Bone marrow (tissue), 2 donors: Measurements from ENCODE around the gene VCL.
"Not testable (repeated sequence)": the region's sequence is repeated elsewhere in the genome, so short reads cannot be mapped to it uniquely, and the experiment has no call there.

Source experiments
- DNase-seq, 2 donors: peaks; one replicate each; lab custom pipeline; 2025; lab: John Stamatoyannopoulos, UW

VCL gene

DNA sequence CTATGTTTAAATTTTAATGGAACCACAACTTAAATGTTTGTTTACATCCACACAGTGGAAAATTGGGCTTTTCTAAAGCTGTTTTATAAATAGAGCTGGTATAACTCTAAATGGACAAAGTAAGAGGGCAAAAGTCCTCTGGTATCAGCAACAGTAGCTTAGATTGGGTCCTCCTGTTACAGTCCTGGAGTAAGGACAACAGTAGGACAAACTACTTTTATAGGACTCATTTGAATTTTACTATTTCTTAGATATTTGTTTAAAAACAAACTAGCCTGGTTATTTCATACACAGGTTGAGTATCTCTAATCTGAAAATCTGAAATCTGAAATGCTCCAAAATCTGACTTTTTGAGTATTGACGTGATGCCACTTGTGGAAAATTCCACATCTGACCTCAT, 8.4 kb downstream of the VCL start:
- DNase-seq, result no peak

DNA sequence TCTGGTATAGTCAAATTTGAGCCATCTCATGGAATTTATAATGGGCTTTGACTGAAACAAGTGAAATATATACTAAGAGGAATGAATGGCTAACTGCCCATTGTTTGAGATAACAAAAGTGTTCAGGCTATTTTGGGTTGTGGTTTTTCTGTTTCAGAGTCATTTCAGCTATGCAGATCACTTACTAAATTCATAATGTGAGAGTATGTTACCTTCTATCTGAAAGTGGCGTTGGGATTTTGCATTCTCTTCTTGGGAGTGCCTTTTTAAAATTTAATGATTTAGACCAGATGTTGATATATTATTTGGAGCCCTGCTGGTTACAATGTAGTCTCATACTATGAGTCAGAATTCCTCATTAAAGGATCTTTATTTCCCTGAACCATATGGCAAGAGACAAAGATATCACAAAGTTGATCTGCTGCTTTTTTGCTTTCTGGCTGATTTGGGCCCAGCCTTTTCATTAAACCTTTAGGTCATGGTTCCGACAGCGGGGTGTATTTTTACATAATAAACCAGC, 10.4 kb downstream of the VCL start:
- no peak for DNase-seq

DNA sequence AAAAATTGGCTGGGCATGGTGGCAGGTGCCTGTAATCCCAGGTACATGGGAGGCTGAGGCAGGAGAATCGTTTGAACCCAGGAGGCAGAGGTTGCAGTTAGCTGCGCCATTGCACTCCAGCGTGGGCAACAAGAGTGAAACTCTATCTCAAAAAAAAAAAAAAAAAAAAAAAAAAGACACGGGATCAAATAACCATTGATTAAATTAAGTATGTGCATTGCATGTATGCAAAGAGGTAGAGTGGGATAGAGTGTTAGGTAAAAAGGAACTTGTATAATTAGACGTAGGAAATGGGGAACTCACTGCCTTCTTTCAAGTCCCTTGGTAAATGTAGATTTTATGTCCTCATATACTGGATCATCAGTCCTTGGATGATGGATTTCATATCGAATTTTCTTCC, 13.1 kb downstream of the VCL start:
- DNase-seq, result no peak

DNA sequence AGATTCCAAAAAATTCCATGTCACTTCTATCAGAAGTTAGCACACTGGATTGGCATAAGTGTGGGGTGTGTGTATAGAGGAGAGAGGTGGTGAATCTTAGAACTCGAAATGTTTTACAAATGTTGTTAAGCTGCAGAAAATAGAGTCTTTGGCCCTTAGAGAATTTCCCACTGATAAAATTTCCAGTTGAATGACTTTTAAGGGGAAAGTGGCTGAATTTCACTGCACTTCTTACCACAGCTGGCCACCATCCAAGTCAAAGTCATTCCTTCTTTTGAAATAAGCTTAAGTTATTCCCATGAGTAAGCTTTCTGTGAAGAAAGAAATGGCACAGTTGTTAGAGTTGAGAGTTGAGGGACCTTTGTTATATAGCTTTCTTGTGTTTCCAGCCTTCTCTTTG, 13.9 kb downstream of the VCL start:
- DNase-seq, result no peak

DNA sequence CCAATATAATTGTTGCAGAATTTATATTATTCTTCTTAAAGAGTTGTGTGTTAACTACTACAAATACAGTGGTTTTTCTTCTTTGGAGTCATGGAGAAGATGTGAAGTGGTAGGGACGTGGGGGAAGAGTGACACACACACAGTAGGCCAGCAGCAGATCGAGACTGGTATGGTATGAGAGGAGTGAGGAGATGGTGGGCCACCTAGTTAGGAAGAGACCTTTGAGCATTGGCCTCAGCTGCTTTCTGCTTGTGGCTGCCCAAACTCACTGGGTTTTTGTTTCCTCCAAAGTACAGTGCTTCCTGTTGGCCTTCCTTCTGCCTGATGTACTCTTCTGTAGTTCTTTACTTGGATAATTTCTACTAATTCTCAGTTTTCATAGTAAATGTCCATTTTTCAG, 14.6 kb downstream of the VCL start:
- DNase-seq, result no peak

DNA sequence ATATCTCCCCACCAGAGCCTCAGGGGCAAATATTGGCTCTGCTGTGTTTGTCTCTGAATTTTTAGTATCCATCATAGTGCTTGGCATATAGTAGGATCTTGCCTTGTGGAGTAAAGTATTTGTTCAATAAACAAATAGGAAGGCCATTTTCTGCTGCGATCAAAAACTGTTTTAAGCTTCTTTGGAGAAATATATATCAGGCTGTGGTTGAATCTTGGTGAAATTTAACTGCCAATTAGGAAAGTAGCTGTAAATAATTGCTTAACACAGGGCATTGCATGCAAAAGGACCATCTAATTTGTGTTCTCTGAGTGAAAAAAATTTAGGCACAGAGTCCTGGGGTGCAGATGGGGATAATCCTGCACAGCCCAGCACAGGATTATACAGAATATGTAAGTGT, 15.1 kb downstream of the VCL start:
- no peak for DNase-seq

DNA sequence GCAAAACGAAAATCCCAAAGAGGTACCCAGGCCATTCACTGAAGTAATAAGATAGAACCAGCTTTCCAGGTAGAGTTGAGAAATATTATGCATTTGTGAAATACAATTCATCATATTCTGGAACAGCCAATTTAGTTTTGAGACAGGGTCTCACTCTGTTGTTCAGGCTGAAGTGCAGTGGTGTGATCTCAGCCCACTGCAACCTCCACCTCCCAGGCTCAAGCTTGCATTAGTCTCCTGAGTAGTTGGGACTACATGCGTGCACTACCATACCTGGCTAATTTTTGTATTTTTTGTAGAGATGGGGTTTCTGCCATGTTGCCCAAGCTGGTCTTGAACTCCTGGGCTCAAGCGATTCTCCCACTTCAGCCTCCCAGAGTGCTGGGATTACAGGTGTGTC, 16.7 kb downstream of the VCL start:
- not testable (repeated sequence) for DNase-seq

DNA sequence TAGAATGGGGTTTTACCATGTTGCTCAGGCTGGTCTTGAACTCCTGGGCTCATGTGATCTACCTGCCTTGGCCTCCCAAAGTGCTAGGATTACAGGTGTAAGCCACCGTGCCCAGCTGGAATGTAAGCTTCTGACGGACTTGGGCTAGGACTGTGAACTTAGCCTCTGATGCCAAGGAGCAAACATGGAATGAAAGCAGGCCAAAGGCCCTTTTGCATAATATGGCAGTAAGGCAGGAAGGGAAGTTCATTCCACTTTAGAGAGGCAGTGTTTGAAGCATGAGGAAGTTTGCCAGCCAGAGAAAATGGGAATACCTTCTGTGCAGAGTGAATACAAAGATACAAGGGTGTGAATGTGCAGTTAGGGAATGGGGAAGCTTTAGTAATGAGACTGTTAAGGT, 20.3 kb downstream of the VCL start:
- DNase-seq, result no peak

DNA sequence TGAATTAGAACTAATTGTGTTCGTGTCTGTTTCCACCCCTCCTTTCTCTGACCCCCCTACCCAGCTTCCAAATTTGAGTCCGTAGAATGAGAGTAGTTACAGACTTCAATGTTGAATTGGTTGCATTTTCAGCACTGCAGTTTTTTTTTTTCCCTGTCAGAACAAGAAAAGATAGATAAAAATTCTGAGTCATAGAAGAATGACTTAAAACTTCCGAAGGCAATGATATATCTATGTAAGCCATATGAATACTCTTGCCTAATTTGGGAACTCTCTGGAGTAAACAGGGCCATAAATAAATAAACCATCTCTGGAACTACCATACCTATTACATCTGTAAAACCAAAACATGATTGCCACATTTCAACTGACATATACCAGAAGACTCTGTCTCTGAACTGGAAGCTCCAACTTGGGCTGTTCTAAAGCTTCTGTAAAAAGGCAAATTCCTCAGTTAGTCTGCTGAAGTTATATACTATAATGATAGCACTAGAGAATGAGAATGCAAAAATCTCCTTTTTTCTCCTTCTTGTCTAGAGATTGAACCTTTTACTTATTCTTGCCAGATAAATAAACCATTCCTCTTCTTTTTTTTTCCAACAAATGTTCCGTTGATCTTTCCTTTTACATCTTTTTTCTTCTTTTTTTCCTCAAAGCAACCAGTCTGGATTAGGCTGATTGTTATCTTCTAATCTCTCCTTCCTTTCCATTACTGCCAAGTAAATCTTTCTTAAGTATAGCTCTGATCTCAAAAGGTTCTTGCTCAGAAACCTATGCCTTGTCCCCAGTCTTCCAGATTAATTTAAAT, 23.5 kb downstream of the VCL start:
- DNase-seq, result peak in 1 of 2 donors; percentile 75

DNA sequence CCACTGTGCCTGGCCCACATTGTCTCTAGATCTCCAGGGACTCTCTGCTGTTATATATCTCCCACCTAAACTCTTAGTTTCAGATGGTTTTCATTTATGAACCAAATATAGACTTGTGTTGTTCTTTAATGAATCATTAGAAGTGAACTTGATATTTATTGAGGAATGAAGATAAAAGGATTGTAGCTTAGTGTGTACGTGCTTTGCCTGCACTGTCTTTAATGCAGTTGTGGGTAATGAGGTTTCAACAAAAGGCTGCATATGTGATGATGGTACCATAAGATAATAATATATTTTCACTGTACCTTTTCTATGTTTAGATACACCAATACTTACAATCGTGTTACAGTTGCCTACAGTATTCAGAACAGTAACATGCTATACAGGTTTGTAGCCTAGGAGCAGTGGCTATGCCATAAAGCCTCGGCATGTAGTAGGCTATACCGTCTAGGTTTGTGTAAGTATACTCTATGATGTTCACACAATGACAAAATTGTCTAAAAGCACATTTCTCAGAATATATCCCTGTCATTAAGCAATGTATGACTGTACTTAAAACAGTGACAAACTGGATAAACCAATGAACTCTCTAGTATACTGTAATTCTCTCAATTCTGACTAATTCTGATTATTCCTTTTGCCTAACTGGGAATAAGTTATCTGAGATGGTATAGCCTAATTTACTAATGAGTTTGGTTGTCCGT, 25.2 kb downstream of the VCL start:
- no peak for DNase-seq

DNA sequence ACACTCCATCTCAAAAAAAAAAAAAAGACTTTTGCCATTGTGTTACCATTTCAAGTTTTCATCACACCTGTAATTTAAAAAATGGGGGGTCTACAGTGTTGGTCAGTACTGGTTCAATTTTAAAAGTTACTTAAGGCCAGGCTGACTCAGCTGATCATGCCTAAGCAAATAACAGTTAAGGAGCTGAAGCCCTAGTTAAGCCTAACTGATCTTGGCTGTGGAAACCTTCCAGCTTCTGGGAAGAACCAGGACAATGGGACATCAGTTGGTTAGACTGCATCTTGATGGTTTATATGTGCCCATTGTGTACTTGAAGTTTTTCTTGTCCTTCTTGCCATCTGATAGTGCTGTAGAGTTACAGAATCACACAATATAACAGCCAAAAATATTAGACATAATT, 26.7 kb downstream of the VCL start:
- DNase-seq, result no peak

DNA sequence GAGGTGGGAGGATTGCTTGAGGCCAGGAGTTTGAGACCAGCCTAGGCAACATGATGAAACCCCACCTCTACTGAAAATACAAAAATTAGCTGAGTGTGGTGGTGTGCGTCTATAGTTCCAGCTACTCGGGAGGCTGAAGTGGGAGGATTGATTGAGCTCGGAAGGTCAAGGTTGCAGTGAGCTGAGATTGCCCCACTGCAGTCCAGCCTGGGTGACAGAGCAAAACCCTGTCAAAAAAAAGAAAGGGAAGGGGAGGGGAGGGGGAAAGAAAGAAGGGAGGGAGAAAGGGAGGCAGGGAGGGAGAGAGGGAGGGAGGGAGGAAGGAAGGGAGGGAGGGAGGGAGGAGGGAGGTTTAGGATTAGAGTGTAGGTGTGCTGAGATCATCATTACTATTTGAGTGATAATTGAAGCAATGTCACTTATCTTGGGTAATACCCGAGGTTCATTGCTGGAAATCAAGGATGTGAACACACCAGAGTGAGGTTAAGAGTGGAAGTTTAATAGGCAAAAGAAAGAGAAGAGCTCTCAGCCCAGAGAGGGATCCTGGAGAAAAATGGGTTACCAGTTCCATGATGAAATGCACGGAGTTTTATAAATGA, 27.6 kb downstream of the VCL start:
- DNase-seq, result no peak

DNA sequence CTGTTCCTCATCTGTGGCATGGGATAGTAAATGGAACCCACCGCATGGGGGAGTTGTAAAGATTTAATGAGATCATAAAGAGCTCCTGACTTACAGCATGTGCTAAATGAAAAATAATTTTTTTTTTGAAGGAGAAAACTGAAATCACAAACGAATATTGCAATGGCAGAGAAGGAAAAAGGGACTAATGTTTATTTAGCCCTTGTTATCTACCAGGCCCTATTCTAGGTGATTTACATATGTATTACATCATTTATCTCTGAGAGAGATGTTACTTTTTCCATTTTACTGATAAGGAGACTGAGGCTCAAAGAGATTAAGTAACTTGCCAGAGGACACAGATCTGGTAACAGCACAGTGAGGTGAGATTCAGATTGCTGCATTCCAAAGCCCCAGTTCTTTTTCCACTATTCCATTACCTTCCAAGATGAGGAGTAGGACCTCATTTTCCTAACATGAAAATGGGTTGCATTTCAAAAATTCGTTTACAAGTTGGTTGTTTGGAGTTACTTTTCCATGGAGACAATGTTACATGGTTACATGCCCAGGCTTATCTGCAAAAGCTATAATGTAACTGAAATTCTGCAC, 28.6 kb downstream of the VCL start:
- no peak for DNase-seq

DNA sequence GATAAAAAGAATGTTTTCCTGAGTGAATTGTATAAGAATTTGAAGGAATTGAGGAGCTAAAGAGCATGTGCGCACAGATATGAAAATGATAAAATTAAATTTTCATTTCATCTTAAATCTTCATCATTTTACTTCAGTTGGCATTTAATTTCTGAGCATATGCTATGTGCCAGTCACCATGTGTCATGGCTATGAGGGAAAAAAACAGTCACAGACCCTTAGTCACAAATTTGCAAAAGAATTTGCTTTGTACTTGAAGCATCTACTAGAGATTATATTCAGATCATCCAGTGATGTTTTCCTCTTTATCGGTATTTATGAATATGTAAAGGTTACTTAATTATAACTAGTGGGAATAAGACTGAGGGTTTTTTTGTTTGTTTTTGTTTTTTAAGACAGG, 29.8 kb downstream of the VCL start:
- no peak for DNase-seq

DNA sequence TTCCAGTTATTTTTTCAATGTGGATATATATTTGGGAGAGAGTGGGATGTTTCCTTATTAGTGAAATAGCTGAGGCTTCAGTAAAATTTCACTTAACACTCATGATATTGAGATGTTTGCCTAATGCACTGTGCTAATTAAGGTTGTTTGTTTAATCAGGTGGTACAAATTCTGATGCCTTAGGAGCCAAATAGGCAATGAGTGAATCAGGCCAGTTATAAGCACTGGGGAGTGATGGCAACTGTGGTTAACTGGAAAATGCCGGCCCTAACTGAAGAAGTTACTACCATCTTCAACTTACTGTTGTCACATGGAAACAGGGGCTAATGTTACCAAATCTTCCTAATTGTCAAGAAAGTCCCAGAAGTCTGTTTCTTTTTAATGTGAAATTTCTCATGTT, 32.0 kb downstream of the VCL start:
- DNase-seq, result no peak

DNA sequence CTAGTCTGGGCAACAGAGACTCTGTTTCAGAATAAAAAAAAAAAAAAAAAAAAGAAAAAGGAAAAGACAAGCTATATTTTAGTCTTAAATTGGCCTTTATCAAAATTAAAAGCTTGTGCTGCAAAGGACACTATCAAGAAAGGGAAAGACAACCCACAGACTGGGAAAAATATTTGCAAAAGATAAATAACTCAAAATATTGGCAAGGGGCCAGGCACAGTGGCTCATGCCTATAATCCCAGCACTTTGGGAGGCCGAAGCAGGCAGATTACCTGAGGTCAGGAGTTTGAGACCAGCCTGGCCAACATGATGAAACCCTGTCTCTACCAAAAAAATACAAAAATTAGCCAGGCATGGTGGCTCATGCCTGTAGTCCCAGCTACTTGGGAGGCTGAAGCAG, 34.3 kb downstream of the VCL start:
- not testable (repeated sequence) for DNase-seq

DNA sequence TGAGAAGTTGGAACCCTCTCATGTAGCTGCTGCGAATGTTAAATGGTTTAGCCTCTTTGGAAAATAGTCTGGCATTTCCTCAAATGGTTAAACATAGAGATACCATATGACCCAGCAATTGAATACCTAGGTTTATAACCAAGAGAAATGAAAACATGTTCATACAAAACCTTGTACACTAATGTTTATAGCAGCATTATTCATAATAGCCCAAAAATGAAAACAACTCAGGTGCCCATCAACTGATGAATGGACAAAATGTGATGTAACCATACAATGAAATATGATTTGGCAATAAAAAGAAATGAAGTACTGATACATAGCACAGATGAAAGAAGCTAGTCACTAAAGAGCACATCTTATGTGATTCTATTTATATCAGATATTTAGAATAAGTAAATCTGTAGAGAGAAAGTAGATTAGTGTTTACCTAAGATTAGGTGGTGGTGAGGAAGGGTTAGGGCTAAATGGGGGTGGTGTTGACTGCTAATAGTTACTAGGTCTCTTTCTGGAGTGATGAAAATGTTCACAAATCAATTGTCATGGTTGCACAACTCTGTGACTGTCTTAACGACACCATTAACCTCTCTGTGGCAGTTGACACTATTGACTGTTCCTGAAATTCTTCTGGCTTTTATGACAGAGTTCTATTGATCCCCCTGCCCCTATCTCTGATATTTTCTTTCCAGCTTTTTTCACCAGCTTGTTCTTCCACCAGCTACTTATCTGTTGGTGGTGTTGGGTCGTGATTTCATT, 35.2 kb downstream of the VCL start:
- no peak for DNase-seq

DNA sequence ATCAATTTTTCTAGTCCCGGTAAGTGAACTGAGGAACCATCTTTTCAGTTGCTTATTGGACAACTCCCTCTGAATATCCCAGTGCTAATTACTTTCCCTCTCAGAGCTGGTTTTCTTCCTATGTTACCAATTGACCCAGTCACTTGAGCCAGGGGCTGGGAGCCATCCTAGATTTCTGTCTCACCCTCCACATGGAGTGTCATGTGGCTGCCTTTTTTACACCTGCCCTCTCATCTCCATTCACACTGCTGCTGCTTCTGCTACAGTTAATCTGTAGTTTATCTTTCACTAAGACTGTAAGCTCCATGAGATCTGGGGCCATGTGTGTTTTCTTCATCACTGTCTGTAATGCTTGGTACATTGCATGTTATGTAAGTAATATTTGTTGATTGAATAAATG, 35.8 kb downstream of the VCL start:
- no peak for DNase-seq

DNA sequence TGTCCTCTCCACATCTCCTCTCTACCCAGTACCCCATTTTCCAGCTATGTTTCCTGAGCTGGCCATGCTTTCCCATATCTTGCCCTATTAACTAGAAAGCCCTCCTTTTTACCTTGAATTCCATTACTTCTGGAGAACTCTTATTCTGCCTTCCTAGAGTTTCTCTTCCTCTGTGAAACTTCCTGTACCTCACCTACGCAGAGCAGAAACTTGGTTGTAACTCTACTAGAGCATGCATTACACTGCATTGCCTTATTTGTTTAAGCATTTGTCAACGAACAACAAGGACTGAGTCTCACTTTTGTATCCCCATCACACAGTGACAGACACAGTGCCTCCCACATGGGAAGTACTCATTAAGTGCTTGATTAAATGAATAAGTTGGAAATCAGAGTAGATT, 36.4 kb downstream of the VCL start:
- DNase-seq, result no peak

DNA sequence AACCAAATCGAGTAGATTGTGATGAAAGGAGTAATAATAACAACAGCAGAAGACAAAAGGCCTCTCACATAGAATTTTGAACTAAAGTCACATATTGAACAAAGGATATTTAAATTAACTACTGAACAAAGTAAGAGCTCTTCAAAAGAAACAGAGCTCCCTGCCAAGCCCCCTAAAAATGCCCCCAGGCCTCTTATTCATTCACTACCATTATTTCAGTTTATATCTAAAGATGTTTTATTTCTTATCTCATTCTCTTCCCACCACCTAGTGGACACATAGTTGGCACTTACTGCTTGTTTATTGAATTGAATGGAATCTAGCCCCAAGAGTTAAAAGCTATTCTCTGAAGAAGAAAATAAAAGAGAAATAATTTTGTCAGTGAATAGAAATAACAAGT, 37.4 kb downstream of the VCL start:
- DNase-seq, result peak in 1 of 2 donors; percentile 25

DNA sequence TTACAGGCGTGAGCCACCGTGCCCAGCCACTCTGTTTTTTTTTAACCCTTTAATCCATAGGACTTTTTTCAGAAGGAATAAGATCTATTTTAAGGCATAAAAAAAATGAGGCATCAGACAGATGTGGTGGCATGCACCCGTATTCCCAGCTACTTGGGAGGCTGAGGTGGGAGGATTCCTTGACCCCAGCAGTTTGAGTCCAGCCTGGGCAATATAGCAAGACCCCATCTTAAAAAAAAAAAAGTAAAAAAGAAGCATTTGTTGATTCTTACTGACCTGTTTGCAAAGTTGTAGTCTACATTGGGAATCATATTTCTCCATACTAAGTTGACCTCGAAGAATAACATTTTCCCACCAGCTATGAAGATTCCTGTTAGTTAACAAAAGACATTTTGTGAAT, 38.6 kb downstream of the VCL start:
- no peak for DNase-seq

DNA sequence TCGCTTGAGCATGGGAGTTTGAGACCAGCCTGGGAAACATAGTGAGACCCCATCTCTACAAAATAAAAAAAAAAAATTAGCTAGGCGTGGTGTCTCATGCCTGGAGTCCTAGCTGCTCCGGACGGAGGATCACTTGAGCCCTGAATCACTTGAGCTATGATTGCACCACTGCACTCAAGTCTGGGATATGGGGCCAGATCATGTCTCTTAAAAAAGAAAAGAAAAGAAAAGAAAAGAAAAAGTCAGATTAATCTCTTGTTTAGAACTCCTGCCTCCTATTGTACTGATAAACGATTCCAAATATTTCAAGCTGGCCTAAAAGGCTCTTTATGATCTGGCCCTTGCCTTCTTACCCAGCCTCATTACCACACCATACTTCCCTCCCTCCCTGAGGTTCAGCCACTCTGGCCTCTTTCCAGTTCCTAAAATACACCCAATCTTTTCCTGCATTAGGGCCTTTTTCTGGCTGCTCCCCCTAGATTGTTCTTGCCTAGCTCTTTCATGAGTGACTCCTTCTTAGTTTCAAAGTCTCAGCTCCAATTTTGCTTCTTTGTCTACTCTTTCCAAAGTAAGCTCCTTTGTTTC, 41.7 kb downstream of the VCL start:
- DNase-seq, result peak in 1 of 2 donors; percentile 35
